Stimulated activated CD4-positive, alpha-beta T cell treated with anti-CD3 and anti-CD28 coated beads, Interleukin-1b, Interleukin-23, amount 100 ng/mL, for 4 hours (primary cell): ENCODE measurements around the gene DENND5B.
A peak's percentile ranks its signal among the peaks of the same experiment; 100 is the strongest.
"Not testable (repeated sequence)": the region's sequence is repeated elsewhere in the genome, so short reads cannot be mapped to it uniquely, and the experiment has no call there.

ENCODE experiments used
- DNase-seq, 2 donors: peaks; one replicate each; pipeline ENCODE4 v3.0.0-alpha.2; 2020; ENCODE audit warnings: low read depth in 2 of 2

The DENND5B gene

GRCh38 chr12:31591380-31591901, 505 bp upstream of the DENND5B start:
- DNase-seq: no peak

- DNase-seq: peak; percentile 5 to 12
These were observed 863 bp downstream of the DENND5B start for GRCh38 chr12:31589904-31590641.

- DNase-seq: peak; percentile 5 to 14
These were observed 1.4 kb downstream of the DENND5B start for GRCh38 chr12:31589598-31589903.

GRCh38 chr12:31588976-31589375, 2.0 kb downstream of the DENND5B start:
- DNase-seq: no peak

GRCh38 chr12:31586728-31587127, 4.2 kb downstream of the DENND5B start:
- no peak for DNase-seq

- no peak for DNase-seq
These were observed 5.0 kb downstream of the DENND5B start for GRCh38 chr12:31585895-31586294.

- DNase-seq: no peak
These were observed 5.7 kb downstream of the DENND5B start for GRCh38 chr12:31585271-31585670.

GRCh38 chr12:31584782-31585181, 6.2 kb downstream of the DENND5B start:
- DNase-seq: no peak

- DNase-seq: no peak
These were observed 7.1 kb downstream of the DENND5B start for GRCh38 chr12:31583878-31584277.

GRCh38 chr12:31582155-31582554, 8.8 kb downstream of the DENND5B start:
- no peak for DNase-seq

GRCh38 chr12:31578632-31579031, 12.3 kb downstream of the DENND5B start:
- no peak for DNase-seq

GRCh38 chr12:31574803-31575575, 15.9 kb downstream of the DENND5B start:
- no peak for DNase-seq

- not testable (repeated sequence) for DNase-seq
These were observed 16.6 kb downstream of the DENND5B start for GRCh38 chr12:31574367-31574766.

GRCh38 chr12:31572900-31573600, 17.9 kb downstream of the DENND5B start:
- DNase-seq: no peak

GRCh38 chr12:31570880-31571279, 20.1 kb downstream of the DENND5B start:
- no peak for DNase-seq

GRCh38 chr12:31569517-31569916, 21.4 kb downstream of the DENND5B start:
- DNase-seq: not testable (repeated sequence)

GRCh38 chr12:31568498-31568897, 22.4 kb downstream of the DENND5B start:
- no peak for DNase-seq

- DNase-seq: no peak
These were observed 23.9 kb downstream of the DENND5B start for GRCh38 chr12:31567029-31567428.

- no peak for DNase-seq
These were observed 24.4 kb downstream of the DENND5B start for GRCh38 chr12:31566547-31566946.

- DNase-seq: no peak
These were observed 28.2 kb downstream of the DENND5B start for GRCh38 chr12:31562594-31563328.

GRCh38 chr12:31560516-31560915, 30.4 kb downstream of the DENND5B start:
- no peak for DNase-seq

- no peak for DNase-seq
These were observed 32.4 kb downstream of the DENND5B start for GRCh38 chr12:31558521-31558920.
